ENCODE data around the gene SHISA9.

Gene SHISA9

DNA sequence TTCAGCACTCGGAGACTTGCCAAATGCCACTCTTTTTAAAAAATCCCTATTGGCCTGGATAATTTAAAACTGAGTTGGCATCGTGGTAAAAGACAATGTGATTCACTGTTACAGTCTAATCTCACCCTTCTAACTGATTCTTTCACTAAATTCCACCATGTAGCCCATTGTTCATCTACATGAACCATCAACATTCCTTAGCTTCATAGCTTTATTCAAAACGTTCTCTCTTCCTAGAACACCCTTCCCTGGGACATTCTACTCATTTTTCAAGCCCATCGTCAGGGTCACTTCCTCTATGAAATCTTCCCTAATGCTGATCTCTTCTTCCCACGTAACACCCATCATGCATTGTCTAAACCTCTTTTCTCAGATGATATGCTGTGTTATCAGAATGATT lies 15.7 kb upstream of the SHISA9 start:
- H3K27me3 ChIP-seq (ENCODE audit: insufficient read depth, low read length) = no peaks in the 10 kb centered on the region; the same call in 1 of the 2 replicates
- H3K36me3 ChIP-seq (ENCODE audit: insufficient read depth, low read length) = no peaks in the 10 kb centered on the region
- no peak overlapping the region for H3K4me2 ChIP-seq (ENCODE audit: low read length)
- no peak overlapping the region for H2AFZ ChIP-seq (ENCODE audit: low read length)
- no peaks in the 10 kb centered on the region for H3K9me3 ChIP-seq (ENCODE audit: low read length)
- H3K79me2 ChIP-seq (ENCODE audit: insufficient read depth, low read length) = no peaks in the 10 kb centered on the region
- H3K9me2 ChIP-seq (ENCODE audit: low read depth, low read length) = no peaks in the 10 kb centered on the region
- no peak overlapping the region for H3K4me3 ChIP-seq (ENCODE audit: low read depth, low read length, poor library complexity, severe bottlenecking)
- H3K4me1 ChIP-seq (ENCODE audit: insufficient read depth, low read length, severe bottlenecking) = no peaks in the 10 kb centered on the region
- H4K20me1 ChIP-seq (ENCODE audit: insufficient read depth, low read length) = no peaks in the 10 kb centered on the region
- no peaks in the 10 kb centered on the region for H3F3A ChIP-seq (ENCODE audit: insufficient read depth, low read length)
- no peak overlapping the region for H3K9ac ChIP-seq (ENCODE audit: low read length)
- H3K27ac ChIP-seq (ENCODE audit: low read depth, low read length, poor library complexity, severe bottlenecking) = no peak overlapping the region
- TF ChIP-seq, protein P1, sequence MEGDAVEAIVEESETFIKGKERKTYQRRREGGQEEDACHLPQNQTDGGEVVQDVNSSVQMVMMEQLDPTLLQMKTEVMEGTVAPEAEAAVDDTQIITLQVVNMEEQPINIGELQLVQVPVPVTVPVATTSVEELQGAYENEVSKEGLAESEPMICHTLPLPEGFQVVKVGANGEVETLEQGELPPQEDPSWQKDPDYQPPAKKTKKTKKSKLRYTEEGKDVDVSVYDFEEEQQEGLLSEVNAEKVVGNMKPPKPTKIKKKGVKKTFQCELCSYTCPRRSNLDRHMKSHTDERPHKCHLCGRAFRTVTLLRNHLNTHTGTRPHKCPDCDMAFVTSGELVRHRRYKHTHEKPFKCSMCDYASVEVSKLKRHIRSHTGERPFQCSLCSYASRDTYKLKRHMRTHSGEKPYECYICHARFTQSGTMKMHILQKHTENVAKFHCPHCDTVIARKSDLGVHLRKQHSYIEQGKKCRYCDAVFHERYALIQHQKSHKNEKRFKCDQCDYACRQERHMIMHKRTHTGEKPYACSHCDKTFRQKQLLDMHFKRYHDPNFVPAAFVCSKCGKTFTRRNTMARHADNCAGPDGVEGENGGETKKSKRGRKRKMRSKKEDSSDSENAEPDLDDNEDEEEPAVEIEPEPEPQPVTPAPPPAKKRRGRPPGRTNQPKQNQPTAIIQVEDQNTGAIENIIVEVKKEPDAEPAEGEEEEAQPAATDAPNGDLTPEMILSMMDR (IDR thresholded peaks at IDR 0.05; ENCODE audit: low read length) = no peak
- no peak for TF ChIP-seq EZH2 (IDR thresholded peaks at IDR 0.05; ENCODE audit: borderline replicate concordance, low read length)

DNA sequence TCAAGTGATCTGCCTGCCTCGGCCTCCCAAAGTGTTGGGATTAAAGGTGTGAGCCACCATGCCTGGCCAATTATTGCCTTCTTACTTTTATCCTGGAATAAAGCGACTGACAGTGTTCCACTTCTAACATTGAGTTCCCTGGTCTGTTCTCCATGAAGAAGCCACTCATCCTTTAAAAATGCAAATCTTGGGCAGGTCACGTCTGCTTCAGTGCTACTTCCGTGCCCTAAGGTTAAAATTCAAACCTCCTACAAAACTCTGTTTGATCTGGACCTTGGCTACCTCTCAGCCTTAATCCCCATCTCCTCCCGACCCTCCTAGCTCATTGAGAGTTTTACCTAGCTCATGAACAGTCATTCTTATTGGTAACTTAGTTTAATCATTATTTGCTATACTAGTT lies 9.6 kb upstream of the SHISA9 start:
- H3K27ac ChIP-seq (ENCODE audit: low read depth, low read length, poor library complexity, severe bottlenecking) = no peak overlapping the region
- no peaks in the 10 kb centered on the region for H3K9me2 ChIP-seq (ENCODE audit: low read depth, low read length)
- no peak overlapping the region for H2AFZ ChIP-seq (ENCODE audit: low read length)
- no peaks in the 10 kb centered on the region for H3F3A ChIP-seq (ENCODE audit: insufficient read depth, low read length)
- no peaks in the 10 kb centered on the region for H4K20me1 ChIP-seq (ENCODE audit: insufficient read depth, low read length)
- no peaks in the 10 kb centered on the region for H3K27me3 ChIP-seq (ENCODE audit: insufficient read depth, low read length)
- no peak overlapping the region for H3K4me3 ChIP-seq (ENCODE audit: low read depth, low read length, poor library complexity, severe bottlenecking)
- no peaks in the 10 kb centered on the region for H3K4me1 ChIP-seq (ENCODE audit: insufficient read depth, low read length, severe bottlenecking)
- no peak for TF ChIP-seq EZH2 (IDR thresholded peaks at IDR 0.05; ENCODE audit: borderline replicate concordance, low read length)
- TF ChIP-seq, protein P1 (IDR thresholded peaks at IDR 0.05; ENCODE audit: low read length) = no peak
- no peak overlapping the region for H3K4me2 ChIP-seq (ENCODE audit: low read length)
- H3K9ac ChIP-seq (ENCODE audit: low read length) = no peak overlapping the region
- H3K79me2 ChIP-seq (ENCODE audit: insufficient read depth, low read length) = no peaks in the 10 kb centered on the region
- no peaks in the 10 kb centered on the region for H3K36me3 ChIP-seq (ENCODE audit: insufficient read depth, low read length)
- H3K9me3 ChIP-seq (ENCODE audit: low read length) = no peaks in the 10 kb centered on the region

DNA sequence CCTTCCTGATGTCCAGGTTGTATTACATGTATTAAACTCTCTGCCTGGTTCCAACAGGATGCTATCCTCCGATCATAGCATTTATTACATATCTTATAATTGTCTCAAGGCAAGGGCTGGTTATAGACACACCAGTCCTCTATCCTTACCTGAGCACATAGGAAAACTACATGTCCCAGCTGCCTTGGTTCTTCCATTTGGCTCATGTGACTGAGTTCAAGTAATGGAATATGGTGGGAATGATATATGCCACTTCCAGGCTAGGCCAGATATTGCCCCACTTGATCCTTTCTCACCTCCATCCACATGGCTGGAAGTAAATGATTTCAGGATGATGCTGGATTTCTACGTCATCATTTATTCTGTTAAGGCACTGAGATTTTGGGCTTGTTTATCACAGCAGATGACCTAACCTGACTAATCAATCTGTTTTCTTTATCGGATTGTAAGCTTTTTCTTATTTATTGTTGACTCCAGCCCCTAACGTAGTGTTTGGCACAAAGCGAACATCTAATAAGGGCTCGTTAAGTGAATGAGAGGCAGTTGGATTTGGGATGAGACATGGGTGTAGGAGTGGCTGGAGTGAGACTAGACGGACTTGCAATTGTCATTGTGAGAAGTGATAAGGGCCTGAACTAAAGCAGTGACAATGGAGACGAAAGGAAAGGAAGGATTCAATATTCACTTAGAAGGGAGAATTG lies 8.2 kb upstream of the SHISA9 start:
- Histone ChIP-seq H3K4me1 (ENCODE audit: insufficient read depth, low read length, severe bottlenecking) (peaks cover 4% of the 10 kb centered on the region), H3K4me3 (ENCODE audit: low read depth, low read length, poor library complexity, severe bottlenecking) (no peak overlapping the region), H3K27ac (ENCODE audit: low read depth, low read length, poor library complexity, severe bottlenecking) (no peak overlapping the region), H3K36me3 (ENCODE audit: insufficient read depth, low read length) (no peaks in the 10 kb centered on the region), H3K4me2 (ENCODE audit: low read length) (no peak overlapping the region), H3K9me2 (ENCODE audit: low read depth, low read length) (no peaks in the 10 kb centered on the region), H3F3A (ENCODE audit: insufficient read depth, low read length) (no peaks in the 10 kb centered on the region), H4K20me1 (ENCODE audit: insufficient read depth, low read length) (no peaks in the 10 kb centered on the region), H3K27me3 (ENCODE audit: insufficient read depth, low read length) (no peaks in the 10 kb centered on the region), H3K9me3 (ENCODE audit: low read length) (no peaks in the 10 kb centered on the region), H3K79me2 (ENCODE audit: insufficient read depth, low read length) (no peaks in the 10 kb centered on the region), H2AFZ (ENCODE audit: low read length) (no peak overlapping the region), H3K9ac (ENCODE audit: low read length) (no peak overlapping the region)
- TF ChIP-seq, protein P1 (IDR thresholded peaks at IDR 0.05; ENCODE audit: low read length) = no peak
- TF ChIP-seq EZH2 (IDR thresholded peaks at IDR 0.05; ENCODE audit: borderline replicate concordance, low read length) = no peak

Measured in OCI-LY1 (cell line).